Measurements from ENCODE around the gene ZNF268. TPM values are rescaled to one million over a fixed set of nuclear protein-coding genes. Genes with fewer than 3 reads are reported as not detected.

The ZNF268 gene
- total and polyA plus RNA-seq, 2 of the 8 experiments (the other 6 are each of a cell fraction or from before 2014, with no cell fraction given): 6.3 to 22.3 TPM

DNA sequence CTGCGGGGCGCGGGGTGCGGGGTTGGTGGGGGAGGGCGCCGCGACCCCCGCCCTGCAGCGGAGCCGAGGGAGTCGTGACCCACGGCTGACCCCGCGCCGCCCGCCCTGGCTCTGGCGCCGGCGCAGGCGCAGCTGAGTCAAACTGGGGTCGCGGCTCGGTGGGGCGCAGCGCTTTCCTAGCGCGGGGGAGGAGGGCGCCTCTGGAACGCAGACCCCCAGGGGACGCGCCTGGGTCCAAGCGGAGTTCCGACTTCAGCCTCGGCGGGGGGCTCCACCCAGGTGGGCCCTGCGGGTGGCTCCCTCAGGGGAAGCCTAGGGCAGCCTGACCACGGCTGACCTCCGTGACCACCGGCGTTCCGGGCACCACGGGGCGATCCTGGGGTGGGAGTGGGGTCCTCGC, 54.8 kb downstream of the ZNF268 start (continued):
- TF ChIP-seq CTBP2 (IDR thresholded peaks at IDR 0.05; ENCODE audit: borderline replicate concordance, insufficient read depth, insufficient read length, low read length) (no peak), RXRA (IDR thresholded peaks at IDR 0.05; ENCODE audit: insufficient read depth, low read depth, low read length) (no peak)

Measured in H1 (cell line).